ENCODE data around the gene FYN.

FYN gene

DNA sequence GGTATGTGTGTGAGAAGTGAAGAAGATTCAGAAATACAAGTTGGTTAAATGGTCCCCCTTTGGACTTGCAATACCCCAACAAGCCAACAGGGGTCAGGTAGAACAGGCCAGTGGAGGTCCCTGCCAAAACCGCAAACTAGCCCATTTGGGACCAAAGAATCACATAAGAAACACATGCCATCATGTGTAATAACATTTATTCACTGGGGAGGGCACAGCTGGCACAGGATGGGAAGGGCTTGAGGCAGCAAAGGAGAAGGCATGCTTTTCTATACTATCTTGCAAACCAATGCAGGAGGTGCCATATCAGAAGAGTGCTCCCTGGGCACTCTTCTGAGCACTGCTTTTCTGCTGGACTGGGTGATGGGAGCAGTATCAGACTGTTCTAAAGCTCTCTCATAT lies 151.5 kb downstream of the FYN start:
- no peak for DNase-seq

DNA sequence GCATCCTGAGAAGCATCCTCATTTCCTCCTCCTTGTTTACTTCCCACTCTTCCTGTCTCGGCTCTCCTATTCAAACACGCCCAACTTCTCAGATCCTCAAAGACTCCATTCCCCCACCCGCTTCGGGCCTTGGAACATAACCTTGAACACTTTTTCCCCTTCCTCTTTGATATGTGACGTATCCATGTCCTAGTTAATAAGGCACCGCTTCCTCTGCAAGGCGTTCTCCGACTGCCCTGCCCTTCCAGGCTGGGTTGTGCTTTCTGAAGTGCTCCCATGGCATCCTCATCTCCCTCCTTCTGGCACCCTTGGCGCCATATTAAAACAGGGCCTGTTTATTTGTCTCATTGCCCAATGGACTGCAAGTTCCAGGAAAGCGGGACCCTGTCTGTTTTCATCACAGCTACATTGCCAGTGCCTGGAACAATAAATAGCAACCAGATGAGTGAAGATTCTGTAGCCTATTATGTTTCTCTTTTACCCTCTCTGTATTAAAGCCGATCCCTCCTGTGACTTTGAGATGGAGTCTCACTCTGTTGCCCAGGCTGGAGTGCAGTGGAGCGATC lies 152.2 kb downstream of the FYN start:
- no peak for DNase-seq

DNA sequence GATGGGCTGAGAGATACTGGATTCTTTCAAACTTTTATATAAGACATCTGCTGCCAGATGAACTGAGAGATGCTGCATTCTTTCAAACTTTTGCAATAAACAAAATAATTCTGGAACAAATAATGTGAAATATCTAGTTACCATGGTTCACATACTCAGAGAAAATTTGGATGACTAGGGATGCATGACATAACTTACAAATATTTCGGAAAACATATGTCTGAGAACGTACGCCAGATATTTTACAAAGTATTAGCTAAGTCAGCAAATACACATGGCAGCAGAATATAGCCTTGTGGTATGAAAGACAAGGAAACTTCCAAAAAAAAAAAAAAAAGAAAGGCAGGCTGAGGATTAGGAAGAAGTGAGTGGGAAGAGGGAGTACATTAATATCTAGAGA lies 154.3 kb downstream of the FYN start:
- DNase-seq, result no peak

DNA sequence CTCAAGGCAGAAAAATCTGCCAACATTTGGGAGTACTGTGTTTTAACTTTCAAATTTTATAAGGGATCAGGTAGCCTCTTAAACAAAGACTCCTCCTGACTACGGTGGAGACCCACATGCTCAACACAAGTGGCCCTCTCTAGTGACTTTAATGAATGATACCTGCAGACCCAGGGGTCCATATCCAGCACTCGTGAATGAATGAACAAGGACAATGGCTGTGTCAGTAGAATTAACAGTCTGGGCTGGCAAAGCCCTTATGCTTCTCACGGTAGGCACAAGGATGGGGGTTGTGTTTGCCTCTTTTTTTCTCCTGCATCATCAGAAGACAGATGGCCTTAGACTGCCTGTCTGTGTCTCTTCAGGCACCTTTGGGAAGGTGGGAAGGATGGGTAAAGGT lies 154.9 kb downstream of the FYN start:
- no peak for DNase-seq

DNA sequence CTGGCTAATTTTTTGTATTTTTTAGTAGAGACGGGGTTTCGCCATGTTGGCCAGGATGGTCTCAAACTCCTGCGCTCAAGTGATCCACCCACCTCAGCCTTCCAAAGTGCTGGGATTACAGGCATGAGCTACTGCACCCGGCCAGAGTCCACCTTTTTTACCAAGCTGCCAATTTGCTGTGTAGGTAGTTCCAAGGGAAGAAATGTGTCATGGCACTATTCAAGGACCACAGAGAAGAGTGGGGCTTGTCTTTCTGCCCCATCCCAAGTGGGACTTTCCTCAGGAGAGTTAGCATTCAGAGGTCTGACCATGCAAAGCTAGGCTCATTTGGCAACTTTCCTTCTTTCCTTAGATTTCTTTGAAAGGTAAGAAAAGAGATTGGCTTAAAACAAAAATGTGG lies 155.6 kb downstream of the FYN start:
- DNase-seq, result no peak

DNA sequence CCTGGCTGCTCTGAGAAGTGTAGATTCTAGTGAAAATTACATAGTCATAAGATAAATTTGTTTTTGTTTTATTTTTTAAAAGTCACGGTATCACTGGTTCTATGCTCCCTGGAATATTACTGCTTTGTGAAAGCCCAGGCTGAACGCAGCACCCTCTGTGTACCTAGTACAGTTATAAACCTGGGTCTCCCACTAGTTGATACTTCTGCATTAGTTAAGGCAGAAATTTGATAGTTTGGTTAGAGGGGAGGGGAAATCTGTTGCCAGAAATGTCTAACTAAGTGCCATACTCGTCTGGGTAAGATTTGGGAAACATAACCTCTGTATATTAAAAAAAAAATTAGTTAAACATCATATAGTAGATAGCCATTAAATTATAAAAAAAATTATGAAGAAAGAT lies 156.9 kb downstream of the FYN start:
- DNase-seq, result no peak

DNA sequence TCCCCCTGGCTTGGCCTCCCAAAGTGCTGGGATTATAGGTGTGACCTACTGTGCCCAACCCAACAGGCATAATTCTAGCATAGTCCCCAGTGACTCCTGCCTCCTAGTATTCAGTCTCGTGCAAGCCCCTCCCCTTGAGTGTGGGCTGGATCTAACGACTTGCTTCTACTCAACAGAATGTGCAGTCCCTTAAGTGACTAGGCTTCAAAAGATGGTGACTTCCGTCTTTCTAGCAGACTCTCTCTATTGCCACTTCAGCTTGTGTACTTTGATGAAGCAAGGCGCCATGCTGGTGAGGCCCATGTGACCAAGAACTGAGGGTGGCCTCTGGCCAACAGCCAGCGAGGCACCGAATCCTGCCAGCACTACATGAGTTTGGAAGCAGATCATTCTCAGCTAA lies 157.9 kb downstream of the FYN start:
- no peak for DNase-seq

DNA sequence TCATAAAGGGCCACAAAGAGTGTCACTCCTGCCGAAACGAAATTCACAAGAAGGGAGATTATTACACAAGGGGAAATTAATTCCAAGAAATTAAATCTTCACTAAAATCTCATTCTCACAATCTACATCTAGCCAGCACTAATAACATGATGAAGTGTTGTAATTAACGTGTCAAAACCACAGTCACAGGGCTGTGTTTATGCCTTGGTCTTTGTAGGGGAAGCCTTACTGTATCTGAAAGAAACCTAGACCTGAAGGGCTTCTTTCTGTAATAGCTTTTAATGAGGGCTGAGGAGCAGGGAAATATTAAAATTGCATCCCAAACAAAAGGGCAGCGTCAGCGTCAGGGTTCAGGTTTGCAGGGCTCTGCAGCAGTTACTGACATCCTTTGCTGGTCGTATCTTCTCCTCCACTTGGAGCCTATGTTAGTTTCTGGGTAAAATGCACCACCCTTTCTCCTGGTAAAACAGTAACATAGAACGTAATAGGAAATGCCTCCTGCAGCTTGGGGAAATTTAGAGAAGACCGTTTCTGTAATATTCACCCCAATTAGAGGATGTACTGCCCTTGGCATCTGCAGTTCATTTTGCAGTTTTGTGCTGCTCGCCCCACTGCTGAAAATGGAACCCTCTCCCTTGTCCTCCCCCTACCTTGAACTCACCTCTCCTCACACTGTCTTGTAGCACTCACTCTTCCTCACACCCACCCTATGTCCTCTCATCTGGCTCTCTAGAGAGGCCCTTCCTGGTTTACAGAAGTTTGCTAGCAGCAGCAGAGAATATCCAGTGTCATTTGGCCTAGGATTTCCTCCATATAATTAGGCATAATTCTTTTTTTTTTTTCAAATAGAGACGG lies 158.6 kb downstream of the FYN start:
- no peak for DNase-seq

DNA sequence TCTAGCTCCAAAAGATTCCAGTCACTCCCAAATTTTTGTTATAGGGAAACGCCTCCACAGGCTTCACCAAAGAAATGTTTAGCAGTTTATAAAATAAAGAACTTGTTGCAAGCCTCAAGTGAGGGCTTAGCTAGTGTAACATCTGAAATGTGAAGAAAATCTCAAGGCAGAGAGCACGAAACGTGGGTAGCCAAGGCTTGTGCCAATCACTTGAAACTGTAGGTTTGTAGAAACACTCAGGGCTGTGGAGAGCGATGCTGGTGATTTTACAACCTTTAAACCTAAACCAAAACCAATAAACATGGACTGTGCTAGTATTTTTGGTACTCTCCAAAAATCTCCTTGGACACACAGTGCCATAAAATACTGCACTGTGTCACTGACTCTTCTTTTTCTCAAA lies 159.4 kb downstream of the FYN start:
- DNase-seq, result no peak

DNA sequence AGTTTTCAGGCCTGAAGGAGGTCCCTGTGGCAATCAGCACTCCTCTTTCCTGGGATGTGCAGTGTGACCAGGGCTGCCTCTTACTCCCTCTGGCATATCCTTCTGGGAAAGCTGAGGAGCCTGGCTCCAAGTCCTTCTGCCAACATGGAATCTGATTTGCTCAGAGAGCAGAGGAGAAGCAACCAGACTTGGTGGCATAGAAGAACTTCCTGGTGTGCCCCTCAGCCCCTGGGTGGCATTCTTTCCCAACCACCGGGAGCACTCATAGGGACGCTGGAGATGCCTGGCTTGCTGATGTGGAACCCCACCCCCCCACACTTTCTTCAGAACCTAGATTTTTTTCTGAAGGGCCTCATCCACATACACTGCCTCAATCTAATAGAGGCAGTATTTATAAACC lies 160.0 kb downstream of the FYN start:
- DNase-seq, result no peak

DNA sequence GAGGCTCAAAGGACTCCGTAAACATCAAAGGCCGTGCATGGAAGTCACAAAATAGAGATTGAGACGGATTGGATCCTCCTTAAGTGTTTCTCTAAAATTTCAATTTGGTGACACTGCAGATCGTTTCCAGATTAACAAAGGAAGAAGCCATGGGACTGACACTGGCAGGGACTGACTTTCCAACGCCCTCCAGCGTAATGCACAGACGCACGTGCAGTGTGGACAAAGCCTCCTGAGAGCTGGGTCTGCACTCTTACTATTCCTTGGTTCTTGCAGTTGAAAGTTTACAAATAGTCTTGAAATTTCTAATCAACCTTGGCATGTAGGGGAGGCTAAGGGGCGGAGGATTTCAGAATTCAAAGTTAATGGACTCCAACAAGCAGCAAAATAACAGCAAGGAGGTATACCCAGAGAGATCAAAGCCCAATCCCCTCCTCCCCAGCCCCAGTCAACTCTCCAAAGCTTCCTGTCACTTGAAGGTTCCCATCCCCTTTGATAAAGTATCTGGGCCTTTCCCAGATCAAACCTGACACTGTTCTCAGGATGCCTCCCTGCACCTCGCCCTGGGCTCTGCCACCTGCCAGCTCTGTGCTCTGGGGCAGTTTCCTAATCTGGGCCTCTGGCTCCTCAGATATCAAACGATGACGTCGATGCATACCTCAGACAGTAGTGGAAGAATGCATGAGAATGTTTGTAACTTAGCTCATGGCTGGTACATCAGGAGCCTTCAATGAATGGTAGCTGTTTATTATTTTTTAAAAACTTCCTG lies 161.1 kb downstream of the FYN start:
- no peak for DNase-seq

DNA sequence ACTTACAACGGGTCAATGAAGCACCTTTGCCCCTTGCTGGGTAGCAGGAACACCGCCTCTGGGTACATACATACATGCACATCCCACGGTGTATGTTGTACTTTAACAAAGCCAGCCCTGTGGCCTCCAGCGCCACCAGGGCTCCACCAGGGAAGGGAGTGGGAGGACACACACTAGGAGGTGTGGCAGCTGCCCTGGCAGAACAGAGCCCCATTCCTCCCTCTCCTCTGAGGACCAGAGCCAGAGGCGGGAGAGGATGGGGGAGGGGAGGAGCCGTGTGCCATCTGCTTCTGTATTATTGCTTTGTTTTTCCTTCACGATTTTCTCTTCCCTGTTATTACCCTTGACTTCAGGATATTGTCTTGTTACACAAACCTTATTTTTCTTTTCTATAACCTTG lies 161.8 kb downstream of the FYN start:
- no peak for DNase-seq

DNA sequence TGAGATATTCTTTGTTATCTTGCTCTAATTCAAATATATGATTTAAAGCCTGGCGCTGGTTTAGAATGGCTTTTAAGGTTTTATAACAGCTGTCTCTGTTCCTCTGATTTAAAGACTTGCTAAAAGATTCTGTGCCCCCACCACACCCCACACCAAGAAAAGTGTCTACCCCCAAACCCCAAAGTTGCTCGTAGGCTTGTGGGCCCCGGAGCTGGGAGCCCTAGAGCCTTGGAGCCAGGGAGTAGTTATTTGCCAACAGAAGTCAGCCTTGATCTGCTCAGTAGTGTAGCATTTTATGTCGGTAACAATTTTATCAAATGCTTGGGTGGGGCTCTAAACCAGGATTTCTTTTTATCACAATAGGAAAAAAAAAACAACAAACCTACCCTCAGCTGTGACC lies 162.3 kb downstream of the FYN start:
- DNase-seq, result no peak

DNA sequence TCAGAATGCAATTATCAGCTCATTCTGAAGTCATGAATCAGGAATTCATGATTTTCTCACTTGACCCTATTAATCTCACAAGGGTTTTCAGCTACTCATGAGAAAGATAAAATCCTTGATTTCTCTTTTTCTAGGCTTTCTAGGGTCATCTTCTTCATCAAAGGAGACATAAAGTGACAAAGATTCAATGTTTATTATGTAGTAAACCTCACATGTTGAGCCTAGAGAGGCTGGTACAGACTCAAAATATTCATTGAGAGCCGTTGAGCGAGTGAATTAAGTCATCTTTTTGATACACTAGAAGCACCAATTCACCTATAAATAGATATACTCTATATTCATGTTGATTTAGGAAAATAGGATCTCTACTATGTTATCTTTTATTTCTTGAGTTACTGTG lies 162.8 kb downstream of the FYN start:
- no peak for DNase-seq

DNA sequence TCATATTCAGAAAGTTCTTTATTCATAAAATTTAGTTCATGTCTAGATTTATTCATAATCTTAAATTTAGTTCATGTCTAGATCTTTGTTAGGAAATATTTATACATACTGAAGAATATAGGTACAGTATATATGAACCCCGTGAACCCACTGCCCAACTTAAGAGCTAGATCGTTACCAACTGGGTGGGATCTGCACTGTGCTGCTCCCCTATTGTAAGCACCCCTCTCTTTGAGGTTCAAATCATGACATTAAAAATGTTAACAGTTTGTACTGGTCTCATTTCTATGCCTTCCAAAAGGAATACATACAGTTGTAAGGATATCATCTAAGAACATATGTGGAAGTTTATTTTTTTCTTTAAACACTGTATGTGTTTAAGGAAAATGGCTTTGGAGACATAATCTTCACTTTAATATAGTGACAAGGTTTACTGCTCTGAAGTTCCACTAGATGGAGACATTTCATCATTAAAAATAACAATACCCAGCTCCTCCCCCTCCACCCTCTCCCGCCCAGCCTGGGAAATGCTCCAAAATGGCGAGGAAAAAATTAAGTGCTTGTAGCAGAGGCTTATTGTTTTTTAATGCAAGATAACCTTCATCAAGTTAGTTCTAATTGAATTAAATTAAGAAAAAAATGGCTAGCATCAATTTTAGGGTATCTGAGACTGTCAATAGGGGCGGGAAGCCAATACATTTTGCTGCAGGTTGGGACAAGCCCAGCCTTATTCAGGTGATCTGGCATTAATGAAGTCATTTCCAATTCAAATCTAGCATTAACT lies 163.4 kb downstream of the FYN start:
- peak; percentile 17 to 69 for DNase-seq

DNA sequence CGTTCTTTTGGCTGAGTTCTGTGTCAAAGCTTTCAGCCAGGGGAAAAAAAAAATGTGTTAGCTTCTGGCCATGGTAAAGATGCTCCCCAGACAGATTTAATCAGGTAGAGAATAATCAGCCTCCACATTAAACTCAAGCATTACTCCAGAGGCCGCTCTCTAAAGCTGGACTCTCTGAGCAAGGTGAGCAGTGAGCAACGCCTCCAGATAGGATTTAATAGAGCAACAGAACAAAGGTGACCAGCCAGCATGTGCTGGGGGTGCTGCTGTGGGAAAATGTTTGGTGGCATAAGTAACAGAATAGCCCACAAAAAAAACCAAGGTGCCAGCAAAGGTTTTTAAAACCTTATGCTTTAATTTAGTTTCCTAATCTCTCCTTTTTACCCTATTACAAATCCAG lies 164.1 kb downstream of the FYN start:
- no peak for DNase-seq

DNA sequence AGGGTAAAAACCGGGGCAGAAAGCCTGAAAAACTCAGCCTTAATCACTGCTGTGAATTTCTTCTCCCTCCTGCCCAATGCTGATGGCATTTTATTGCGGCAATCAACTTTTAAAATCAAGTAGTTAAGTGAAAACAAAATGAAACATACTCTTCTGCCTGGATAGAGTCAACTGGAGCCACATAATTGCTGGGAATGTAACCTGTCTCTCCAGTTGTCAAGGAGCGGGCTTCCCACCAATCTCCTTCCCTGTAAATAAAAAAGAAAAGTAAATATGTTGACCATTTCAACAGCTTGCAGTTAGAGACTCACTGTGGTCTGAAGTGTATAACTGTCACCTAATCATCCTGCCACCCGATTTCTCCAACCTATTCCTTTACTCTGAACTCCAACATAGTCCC lies 165.5 kb downstream of the FYN start:
- DNase-seq, result no peak

DNA sequence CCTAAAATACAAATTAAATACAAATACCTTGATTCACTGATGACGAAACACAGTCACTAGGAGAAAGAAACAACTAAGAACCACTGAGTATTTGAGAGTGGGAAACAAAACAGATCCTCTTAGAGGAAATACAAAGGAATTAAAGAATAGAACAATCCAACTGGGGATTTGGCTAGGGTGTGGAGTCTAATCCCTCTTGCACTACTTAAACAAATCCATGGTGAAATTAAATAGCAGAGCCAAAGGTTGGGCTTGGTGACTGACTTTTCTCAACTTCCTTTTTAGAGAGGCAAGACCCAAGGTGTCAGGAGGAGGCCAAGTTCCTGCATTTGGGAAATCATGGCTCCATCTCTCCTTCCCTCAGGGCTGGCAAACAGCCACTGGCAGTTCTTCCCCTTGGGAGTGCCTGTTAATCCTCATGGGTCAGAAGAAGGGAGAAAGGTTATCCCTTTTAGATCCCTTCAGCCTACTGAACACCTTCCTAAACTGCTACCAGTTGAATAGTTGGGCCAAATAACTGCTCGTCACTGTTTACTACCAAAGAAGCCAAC lies 166.3 kb downstream of the FYN start:
- no peak for DNase-seq

DNA sequence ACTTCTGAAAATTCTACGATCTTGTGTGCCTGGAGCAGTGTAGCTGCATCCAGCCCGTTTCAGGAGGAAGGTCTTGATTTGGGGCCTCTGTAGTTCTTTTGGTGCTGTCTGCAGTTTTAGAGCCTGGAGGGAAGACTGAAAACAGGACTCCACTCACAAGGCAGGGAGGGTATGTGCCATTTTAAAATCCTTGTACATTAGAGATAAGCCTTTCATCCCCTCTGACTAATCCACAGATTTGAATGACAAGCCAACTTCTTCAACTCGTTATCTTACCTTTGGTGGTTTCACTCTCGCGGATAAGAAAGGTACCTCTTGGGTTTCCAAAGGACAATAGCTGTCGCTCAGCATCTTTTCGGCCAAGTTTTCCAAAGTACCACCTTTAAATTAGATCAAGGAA lies 169.5 kb downstream of the FYN start:
- no peak for DNase-seq

DNA sequence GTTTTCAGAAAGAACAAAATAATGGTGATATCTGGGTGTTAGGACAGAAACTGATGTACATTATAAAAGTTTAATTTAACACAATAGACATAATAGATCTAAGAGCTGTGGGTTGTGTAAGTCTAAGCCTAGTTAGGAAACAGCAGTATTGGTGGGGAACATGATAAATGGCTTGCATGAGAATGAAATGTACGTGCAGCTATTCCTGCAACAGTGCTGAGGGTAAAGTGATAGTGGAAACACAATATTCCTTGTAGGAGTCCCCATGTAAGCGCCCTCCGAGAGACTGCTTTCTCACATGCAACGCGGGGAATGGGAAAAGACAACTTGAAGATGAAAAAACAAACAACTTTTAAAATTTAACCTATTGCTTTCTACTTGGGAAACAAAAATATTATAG lies 171.0 kb downstream of the FYN start:
- no peak for DNase-seq

DNA sequence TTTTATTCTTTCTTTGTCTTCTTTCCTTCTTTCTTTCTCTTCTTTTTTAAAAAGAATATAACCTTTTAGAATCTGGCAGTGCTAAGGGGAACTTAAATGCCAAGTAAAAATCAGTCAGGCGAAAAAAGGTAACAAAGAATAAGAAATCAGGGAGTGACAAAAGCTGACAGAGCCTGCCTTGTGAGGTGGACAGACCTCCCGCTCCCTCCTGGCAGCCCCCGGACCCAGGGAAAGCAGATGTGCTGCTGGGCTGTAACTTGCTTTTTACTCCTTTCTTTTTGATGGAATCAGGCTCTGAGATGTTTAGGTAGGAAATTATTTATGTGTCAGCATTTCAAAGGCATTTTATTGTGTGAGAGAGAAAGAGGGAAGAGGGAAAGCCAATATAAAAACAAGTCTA lies 172.1 kb downstream of the FYN start:
- DNase-seq, result no peak

DNA sequence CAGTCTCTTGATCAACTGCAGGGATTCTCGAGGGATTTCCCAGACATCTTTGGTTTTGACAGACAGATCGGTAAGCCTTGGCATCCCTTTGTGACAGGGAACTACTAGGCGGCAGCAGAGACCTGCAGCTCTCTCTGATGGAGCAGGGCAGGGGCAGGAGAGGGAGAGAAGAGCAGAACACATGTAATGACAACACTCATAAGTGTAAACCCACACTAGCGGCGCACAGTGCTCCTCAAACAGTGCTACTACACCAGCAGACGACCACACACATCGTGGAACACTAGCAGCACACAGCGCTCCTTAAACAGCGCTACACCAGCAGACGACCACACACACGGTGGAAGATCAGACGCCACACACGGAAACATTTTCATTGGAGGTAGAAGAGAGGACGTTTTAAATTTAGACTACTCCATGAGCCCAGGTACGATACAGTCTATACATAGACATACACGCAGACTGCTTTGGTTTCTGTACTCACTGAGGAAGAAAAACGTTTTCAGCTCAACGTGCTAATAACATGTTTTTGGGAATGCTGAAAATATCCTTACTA lies 173.0 kb downstream of the FYN start:
- no peak for DNase-seq

DNA sequence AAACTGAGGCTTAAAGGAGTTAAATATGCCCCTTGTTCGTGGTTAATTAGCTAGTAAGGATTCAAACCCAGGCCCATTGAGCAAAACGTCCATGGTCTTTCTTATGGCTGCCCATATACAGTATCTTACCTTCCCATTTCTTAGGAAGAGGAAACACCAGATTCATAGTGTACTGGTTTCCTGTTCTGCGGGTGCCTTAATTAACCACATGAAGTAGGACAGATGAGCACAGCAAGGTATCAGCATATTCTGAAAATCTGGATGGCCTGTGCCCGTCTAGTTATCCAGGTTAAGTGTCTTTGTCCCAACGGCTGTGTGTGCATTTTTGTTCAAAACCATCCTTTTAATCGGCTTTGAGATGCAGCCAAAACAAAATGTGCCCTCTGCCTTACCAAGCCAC lies 174.1 kb downstream of the FYN start:
- no peak for DNase-seq
